Bronchial epithelial cell (primary cell): ENCODE results near the gene DRG2. TPM values are rescaled to one million over a fixed set of nuclear protein-coding genes. Genes with fewer than 3 reads are reported as not detected.
A peak's percentile ranks its signal among the peaks of the same experiment; 100 is the strongest.

Experiments
- DNase-seq: peaks from one replicate; pipeline ENCODE4 v3.0.0-alpha.2; 2010; ENCODE audit warnings: low read depth
- FAIRE-seq: peaks from 2 replicates; lab custom pipeline; 2011; peaks lifted over from hg19 to GRCh38; lab: Jason Lieb, UNC
- H3K27me3 ChIP-seq: 2 replicates; pipeline ENCODE4 v1.5.1; 2011; ENCODE audit warnings: low read length; ENCODE audit not compliant: control insufficient read depth, insufficient read depth
- H3K36me3 ChIP-seq: 2 replicates; pipeline ENCODE4 v1.5.1; 2011; ENCODE audit warnings: low read length; ENCODE audit not compliant: control insufficient read depth, insufficient read depth
- H3K4me3 ChIP-seq: 2 replicates; pipeline ENCODE4 v1.5.1; 2011; ENCODE audit warnings: mild to moderate bottlenecking, low read depth, low read length, control low read depth
- total RNA-seq: library from RNA; depleted of rRNA; stranded (reverse); fragments of >200 nt; gene quantifications from 2 replicates; pipeline ENCODE4 v1.2.1, GENCODE V29; 2014
- TF ChIP-seq, protein P1 (sequence below): IDR thresholded peaks from 2 replicates; pipeline ENCODE4 v1.5.1; 2011; ENCODE audit warnings: mild to moderate bottlenecking, moderate library complexity, low read length, control low read depth, inconsistent platforms; ENCODE audit not compliant: insufficient read depth, severe bottlenecking

Gene DRG2
- total RNA-seq, 1 donor from 2014 or later, result 23.7 TPM

DNA sequence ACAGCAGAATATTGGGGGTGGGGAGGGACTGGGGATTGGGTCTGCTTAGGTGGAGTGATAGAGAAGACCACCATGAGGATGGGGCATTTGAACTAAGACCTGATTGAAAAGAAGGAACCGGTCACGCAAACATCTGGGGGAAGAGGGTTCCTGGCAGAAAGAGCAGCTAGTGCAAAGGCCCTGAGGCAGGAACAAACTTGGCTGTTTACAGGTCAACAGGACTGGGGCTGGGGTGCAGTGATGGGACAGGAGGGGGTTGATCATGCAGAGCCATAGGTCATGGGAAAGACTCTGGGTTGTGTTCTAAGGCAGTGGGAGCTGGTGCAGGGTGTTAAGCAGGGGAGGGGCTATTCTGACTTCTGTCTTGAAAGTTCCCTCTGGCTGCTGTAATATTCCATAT is 1.9 kb downstream of the DRG2 start:
- DNase-seq (no peak), FAIRE-seq (no peak)
- Histone ChIP-seq H3K4me3 (no peak overlapping the region), H3K36me3 (peaks cover 7% of the 10 kb centered on the region), H3K27me3 (no peaks in the 10 kb centered on the region)
- TF ChIP-seq, protein P1, sequence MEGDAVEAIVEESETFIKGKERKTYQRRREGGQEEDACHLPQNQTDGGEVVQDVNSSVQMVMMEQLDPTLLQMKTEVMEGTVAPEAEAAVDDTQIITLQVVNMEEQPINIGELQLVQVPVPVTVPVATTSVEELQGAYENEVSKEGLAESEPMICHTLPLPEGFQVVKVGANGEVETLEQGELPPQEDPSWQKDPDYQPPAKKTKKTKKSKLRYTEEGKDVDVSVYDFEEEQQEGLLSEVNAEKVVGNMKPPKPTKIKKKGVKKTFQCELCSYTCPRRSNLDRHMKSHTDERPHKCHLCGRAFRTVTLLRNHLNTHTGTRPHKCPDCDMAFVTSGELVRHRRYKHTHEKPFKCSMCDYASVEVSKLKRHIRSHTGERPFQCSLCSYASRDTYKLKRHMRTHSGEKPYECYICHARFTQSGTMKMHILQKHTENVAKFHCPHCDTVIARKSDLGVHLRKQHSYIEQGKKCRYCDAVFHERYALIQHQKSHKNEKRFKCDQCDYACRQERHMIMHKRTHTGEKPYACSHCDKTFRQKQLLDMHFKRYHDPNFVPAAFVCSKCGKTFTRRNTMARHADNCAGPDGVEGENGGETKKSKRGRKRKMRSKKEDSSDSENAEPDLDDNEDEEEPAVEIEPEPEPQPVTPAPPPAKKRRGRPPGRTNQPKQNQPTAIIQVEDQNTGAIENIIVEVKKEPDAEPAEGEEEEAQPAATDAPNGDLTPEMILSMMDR, result no peak

DNA sequence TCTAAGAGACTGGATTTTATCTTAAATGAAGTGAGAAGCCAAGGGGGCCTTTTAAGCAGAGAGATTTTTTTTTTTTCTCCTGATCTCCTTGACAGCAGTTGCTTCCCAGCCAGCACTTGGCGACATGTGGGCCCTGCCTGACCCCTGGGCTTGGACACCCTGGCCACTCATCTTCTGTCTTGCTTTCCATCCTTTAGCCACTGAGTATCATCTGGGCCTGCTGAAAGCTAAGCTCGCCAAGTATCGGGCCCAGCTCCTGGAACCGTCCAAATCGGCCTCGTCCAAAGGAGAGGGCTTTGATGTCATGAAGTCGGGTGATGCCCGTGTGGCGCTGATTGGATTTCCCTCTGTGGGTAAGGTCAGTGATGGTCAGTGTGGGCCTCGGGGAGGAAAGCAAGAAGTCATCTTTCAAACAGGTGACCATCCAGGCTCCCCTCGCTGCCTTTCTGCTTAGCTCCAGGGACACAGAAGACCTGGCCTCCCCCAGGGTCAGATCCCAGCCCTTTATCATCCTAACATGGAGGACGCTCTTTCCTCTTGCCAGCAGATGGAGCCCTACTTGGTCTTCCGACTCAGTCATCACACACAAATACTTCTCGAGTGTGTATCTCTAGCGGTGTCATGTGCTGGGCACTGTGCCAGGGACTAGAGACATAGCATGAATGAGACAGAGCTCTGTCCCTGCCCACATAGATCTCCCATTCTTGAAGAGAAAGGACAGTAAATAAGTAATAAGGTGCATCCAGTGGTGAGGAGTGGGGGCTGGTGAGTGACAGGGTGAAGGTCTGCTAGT is 6.1 kb downstream of the DRG2 start:
- DNase-seq, result peak; percentile 83
- H3K4me3 ChIP-seq, result no peak overlapping the region
- H3K36me3 ChIP-seq, result peaks cover 13% of the 10 kb centered on the region
- TF ChIP-seq, protein P1, result peak; percentile 51
- H3K27me3 ChIP-seq, result no peaks in the 10 kb centered on the region
- FAIRE-seq, result peak; percentile 77

DNA sequence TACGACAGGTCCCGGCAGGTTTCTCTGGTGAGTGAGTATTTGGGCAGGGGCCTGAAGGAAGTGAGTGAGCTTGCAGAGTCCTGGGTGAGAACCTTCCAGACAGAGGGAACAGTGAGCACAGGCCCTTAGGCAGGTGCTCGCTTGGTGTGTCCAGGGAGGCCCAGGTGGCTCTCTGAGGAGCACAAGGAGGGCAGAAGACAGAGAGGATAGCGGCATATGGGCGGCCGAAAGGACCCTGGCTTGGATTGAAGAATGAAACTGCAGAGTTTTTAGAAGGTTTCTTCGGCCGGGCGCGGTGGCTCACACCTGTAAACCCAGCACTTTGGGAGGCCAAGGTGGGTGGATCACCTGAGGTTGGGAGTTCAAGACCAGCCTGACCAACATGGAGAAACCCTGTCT is 6.7 kb downstream of the DRG2 start:
- DNase-seq, result no peak
- H3K27me3 ChIP-seq, result no peaks in the 10 kb centered on the region
- H3K36me3 ChIP-seq, result peaks cover 13% of the 10 kb centered on the region
- no peak for FAIRE-seq
- H3K4me3 ChIP-seq, result no peak overlapping the region
- TF ChIP-seq, protein P1, result no peak

DNA sequence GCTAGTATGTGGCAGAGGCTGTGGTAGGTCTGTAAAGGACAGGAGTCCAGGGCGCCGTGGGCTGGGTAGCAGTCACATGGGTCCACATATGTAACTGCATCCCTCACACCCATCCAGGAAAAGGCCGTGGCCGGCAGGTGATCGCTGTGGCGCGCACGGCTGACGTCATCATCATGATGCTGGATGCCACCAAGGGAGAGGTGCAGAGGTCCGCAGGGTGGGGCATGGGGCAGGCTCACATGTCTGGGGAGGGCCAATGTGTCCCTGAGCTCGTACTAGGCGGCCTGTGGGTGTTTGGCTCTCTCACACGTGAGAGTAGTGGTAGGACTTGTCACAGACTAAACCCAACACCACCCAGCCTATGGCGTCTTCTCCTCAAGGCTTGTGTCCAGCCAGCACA is 11.8 kb downstream of the DRG2 start:
- peaks cover 13% of the 10 kb centered on the region for H3K36me3 ChIP-seq
- no peak for FAIRE-seq

DNA sequence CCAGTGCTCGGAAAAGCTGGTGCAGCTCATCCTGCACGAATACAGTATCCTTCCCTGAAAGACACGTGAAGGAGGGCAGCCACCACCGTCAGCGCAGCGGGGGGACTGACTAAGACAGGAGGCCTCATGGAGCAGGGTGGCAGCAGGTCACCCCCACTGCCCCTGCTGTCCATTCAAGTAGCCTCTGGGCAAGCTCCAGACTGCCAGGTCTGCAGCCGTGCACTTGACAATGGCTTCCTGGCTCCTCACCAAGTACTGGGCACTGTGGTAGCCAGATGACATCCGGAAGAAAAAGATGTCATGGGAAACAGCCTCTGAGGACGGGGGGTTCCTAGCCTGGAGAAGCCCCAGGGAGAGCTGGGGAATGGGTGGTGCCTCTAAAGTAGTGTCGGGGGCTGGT is 12.9 kb downstream of the DRG2 start:
- no peak overlapping the region for H3K4me3 ChIP-seq
- TF ChIP-seq, protein P1, result no peak
- DNase-seq (no peak), FAIRE-seq (no peak)
- H3K36me3 ChIP-seq, result peaks cover 16% of the 10 kb centered on the region
- H3K27me3 ChIP-seq, result no peaks in the 10 kb centered on the region

More for the DNA sequence above, 11.8 kb downstream of the DRG2 start:
- Histone ChIP-seq H3K4me3 (no peak overlapping the region), H3K27me3 (no peaks in the 10 kb centered on the region)
- no peak for DNase-seq
- TF ChIP-seq, protein P1, result no peak
